ENCODE results near the gene SEC23IP. TPM values are rescaled to one million over a fixed set of nuclear protein-coding genes. Genes with fewer than 3 reads are reported as not detected.

Gene SEC23IP
- total RNA-seq, 1 donor: 28.6 TPM

DNA sequence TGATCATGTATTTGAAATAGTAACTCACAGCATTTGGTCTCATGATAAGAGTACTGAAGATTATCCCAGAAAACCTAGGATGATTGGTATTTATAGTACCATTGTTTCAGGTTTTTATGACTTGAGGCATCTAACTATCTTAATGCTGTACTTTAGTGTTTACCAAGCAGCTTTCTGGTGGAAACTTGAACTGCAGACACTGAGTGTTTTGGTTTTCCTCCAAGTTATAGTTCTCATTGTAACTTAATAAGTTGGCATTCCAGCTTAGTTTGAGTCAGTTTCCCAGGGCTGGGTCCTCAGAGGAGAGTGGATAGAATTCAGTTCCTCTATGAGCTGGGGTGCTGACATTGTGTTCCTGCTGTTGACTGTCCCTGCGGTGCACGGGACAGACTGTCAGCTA is 50.4 kb downstream of the SEC23IP start:
- Histone ChIP-seq H3K4me1 (ENCODE audit: insufficient read depth, low read length) (no peaks in the 10 kb centered on the region), H2AFZ (ENCODE audit: low read length) (no peak overlapping the region), H3K27ac (ENCODE audit: low read depth, low read length) (no peak overlapping the region), H3K79me2 (ENCODE audit: insufficient read depth, low read length) (no peaks in the 10 kb centered on the region), H3K27me3 (ENCODE audit: insufficient read depth, low read length) (no peaks in the 10 kb centered on the region), H3K4me3 (ENCODE audit: insufficient read depth, low read length) (no peak overlapping the region), H3K4me2 (ENCODE audit: insufficient read depth, low read length) (no peak overlapping the region), H4K20me1 (ENCODE audit: insufficient read depth, low read length) (no peaks in the 10 kb centered on the region), H3K36me3 (ENCODE audit: insufficient read depth, low read length) (peaks cover 32% of the 10 kb centered on the region), H3K9me3 (ENCODE audit: low read depth, low read length) (no peaks in the 10 kb centered on the region)
- TF ChIP-seq, protein P1, sequence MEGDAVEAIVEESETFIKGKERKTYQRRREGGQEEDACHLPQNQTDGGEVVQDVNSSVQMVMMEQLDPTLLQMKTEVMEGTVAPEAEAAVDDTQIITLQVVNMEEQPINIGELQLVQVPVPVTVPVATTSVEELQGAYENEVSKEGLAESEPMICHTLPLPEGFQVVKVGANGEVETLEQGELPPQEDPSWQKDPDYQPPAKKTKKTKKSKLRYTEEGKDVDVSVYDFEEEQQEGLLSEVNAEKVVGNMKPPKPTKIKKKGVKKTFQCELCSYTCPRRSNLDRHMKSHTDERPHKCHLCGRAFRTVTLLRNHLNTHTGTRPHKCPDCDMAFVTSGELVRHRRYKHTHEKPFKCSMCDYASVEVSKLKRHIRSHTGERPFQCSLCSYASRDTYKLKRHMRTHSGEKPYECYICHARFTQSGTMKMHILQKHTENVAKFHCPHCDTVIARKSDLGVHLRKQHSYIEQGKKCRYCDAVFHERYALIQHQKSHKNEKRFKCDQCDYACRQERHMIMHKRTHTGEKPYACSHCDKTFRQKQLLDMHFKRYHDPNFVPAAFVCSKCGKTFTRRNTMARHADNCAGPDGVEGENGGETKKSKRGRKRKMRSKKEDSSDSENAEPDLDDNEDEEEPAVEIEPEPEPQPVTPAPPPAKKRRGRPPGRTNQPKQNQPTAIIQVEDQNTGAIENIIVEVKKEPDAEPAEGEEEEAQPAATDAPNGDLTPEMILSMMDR (IDR thresholded peaks at IDR 0.05; ENCODE audit: extremely low read depth, low read depth, low read length): no peak
- no peak for DNase-seq (ENCODE audit: insufficient read length, low spot score, missing footprints)

DNA sequence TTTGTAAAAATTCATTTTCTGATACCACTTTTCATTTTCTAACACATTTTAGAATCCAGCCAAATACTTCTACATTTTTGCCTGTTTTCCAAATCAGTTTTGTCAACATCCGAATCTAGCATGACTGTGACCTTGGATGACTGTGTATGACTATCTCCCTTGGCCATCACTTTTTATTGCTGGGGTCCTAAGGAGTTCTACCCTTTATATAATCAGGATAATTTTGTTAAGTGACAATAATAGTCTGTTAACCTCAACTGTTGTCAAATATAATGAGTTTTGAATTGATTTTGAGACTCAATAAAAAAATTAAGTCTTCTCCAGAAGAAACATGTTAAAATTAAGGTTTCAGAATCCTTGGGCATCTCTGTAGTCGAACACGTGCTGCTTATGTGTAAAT is 53.3 kb downstream of the SEC23IP start:
- H3K4me3 ChIP-seq (ENCODE audit: insufficient read depth, low read length): no peak overlapping the region
- no peaks in the 10 kb centered on the region for H3K4me1 ChIP-seq (ENCODE audit: insufficient read depth, low read length)
- no peak overlapping the region for H2AFZ ChIP-seq (ENCODE audit: low read length)
- H3K4me2 ChIP-seq (ENCODE audit: insufficient read depth, low read length): no peak overlapping the region
- TF ChIP-seq, protein P1 (IDR thresholded peaks at IDR 0.05; ENCODE audit: extremely low read depth, low read depth, low read length): no peak
- no peaks in the 10 kb centered on the region for H3K27me3 ChIP-seq (ENCODE audit: insufficient read depth, low read length)
- no peaks in the 10 kb centered on the region for H3K79me2 ChIP-seq (ENCODE audit: insufficient read depth, low read length)
- no peaks in the 10 kb centered on the region for H3K9me3 ChIP-seq (ENCODE audit: low read depth, low read length)
- H4K20me1 ChIP-seq (ENCODE audit: insufficient read depth, low read length): no peaks in the 10 kb centered on the region
- peaks cover 25% of the 10 kb centered on the region for H3K36me3 ChIP-seq (ENCODE audit: insufficient read depth, low read length)
- no peak for DNase-seq (ENCODE audit: insufficient read length, low spot score, missing footprints)
- H3K27ac ChIP-seq (ENCODE audit: low read depth, low read length): no peak overlapping the region

DNA sequence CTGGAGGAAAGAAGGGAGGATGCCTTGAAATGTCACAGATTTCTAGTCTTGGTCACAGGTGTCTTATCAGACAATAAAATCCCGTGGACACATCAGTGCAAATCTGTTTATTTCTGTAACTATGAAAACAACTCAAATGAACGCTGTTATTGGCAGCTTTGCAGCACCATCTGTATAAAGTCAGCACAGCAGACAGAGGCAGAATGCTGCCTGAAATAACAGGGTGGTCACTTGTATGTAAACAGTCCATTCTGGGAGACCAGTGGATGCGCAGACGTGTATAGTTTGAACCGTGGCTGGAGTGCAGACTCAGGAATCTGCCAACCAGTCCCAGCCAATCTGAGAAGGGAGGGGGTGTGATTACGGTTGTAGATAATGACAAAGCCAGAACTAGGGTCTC is 54.8 kb downstream of the SEC23IP start:
- no peak for DNase-seq (ENCODE audit: insufficient read length, low spot score, missing footprints)
- Histone ChIP-seq H3K4me1 (ENCODE audit: insufficient read depth, low read length) (no peaks in the 10 kb centered on the region), H3K9me3 (ENCODE audit: low read depth, low read length) (no peaks in the 10 kb centered on the region), H4K20me1 (ENCODE audit: insufficient read depth, low read length) (no peaks in the 10 kb centered on the region), H2AFZ (ENCODE audit: low read length) (no peak overlapping the region), H3K27ac (ENCODE audit: low read depth, low read length) (no peak overlapping the region), H3K4me3 (ENCODE audit: insufficient read depth, low read length) (no peak overlapping the region), H3K4me2 (ENCODE audit: insufficient read depth, low read length) (no peak overlapping the region), H3K27me3 (ENCODE audit: insufficient read depth, low read length) (no peaks in the 10 kb centered on the region), H3K79me2 (ENCODE audit: insufficient read depth, low read length) (no peaks in the 10 kb centered on the region), H3K36me3 (ENCODE audit: insufficient read depth, low read length) (peaks cover 13% of the 10 kb centered on the region)
- TF ChIP-seq, protein P1 (IDR thresholded peaks at IDR 0.05; ENCODE audit: extremely low read depth, low read depth, low read length): no peak

DNA sequence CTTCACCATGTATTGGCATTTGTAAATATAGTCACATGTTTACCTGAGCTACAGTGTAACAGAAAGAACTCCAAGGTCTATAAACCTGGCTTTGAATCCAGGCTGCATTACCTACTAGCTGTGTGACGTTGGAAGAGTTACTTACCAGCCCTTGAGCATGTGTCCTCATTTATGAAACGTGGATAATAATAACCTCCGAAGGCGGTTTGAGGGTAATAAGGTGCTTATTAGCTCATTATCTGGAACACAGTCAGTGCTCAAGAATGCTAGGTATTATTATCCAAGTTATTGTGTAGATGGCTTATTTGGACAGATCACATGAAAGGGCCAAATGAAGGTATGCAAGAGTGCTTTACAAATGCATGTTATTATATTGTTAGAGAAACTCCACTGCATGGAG is 64.9 kb downstream of the SEC23IP start:
- H3K27ac ChIP-seq (ENCODE audit: low read depth, low read length): no peak overlapping the region
- H3K4me3 ChIP-seq (ENCODE audit: insufficient read depth, low read length): no peak overlapping the region
- H3K4me2 ChIP-seq (ENCODE audit: insufficient read depth, low read length): no peak overlapping the region
- no peaks in the 10 kb centered on the region for H3K4me1 ChIP-seq (ENCODE audit: insufficient read depth, low read length)
- no peaks in the 10 kb centered on the region for H3K79me2 ChIP-seq (ENCODE audit: insufficient read depth, low read length)
- H3K9me3 ChIP-seq (ENCODE audit: low read depth, low read length): no peaks in the 10 kb centered on the region
- no peaks in the 10 kb centered on the region for H4K20me1 ChIP-seq (ENCODE audit: insufficient read depth, low read length)
- no peak overlapping the region for H2AFZ ChIP-seq (ENCODE audit: low read length)
- H3K36me3 ChIP-seq (ENCODE audit: insufficient read depth, low read length): no peaks in the 10 kb centered on the region
- no peak for DNase-seq (ENCODE audit: insufficient read length, low spot score, missing footprints)
- no peaks in the 10 kb centered on the region for H3K27me3 ChIP-seq (ENCODE audit: insufficient read depth, low read length)
- TF ChIP-seq, protein P1 (IDR thresholded peaks at IDR 0.05; ENCODE audit: extremely low read depth, low read depth, low read length): no peak
